ENCODE results near the gene AR.
"Not testable (repeated sequence)": the region's sequence is repeated elsewhere in the genome, so short reads cannot be mapped to it uniquely, and the experiment has no call there.

The AR gene

DNA sequence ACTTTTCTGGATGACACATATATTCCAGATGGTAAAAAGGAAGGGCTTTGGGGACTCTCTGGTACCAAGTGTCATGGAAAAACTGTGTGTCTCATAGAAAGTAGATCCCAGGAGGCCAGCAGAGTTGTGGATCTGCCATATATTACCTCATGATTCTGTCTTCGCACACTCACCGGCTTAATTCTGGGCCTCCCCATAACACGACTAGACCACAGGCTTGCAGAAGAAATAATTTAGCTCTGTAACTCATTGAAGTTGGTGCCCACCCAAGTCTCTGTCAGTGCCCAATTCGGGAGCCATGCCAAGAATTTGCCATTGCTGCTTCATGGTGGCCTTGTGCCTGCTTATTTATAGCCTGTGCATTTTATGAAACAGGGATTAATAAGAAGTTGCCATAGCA, 104.5 kb downstream of the AR start:
- no peak for DNase-seq

GRCh38 chrX:67651437-67652142, 107.8 kb downstream of the AR start:
- no peak for DNase-seq

- no peak for DNase-seq
These were observed 108.7 kb downstream of the AR start for GRCh38 chrX:67652543-67652942.

DNA sequence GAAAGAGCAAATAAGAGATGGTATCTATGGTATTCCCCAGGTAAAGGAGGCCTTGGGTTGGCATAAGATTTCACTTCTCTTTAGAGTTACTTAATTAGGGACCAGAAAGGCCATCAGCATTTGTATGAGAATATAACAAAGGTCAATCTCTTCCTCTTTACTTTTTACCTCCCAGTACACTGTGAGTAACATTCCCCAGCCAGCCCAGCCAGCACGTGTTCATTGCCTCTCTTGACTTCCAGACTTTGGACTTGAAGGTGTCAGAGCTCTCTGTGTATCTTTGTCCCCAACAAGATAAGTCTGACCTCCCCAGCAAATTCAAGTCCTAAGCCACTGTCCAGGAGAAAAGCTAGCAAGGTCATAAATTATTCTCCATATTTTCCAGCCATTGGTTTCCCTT, 110.5 kb downstream of the AR start:
- no peak for DNase-seq

- no peak for DNase-seq
These were observed 121.8 kb downstream of the AR start for GRCh38 chrX:67665583-67665982.

- DNase-seq: not testable (repeated sequence)
These were observed 126.9 kb downstream of the AR start for GRCh38 chrX:67670717-67671116.

DNA sequence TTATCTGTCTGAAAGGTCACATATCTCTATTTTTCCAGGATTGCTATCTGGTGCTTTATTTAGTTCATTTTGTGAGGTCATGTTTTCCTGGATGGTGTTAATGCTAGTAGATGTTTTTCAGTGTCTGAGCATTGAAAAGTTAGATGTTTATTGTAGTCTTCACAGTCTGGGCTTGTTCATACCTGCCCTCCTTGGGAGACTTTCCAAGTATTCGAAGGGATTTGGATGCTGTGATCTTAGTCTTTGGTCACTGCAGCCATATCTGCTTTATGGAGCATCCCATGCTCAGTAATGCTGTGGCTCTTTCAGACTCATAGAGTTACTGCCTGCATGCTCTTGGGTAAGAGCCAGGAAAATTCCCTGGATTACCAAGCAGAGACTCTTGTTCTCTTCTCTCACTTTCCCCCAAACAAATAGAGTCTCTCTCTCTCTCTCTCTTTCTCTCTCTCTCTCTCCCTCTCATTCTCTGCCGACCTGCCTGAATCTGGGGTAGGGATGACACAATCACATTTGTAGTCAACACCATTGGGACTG, 130.0 kb downstream of the AR start:
- DNase-seq: no peak

- DNase-seq: no peak
These were observed 130.9 kb downstream of the AR start for GRCh38 chrX:67674741-67675140.

DNA sequence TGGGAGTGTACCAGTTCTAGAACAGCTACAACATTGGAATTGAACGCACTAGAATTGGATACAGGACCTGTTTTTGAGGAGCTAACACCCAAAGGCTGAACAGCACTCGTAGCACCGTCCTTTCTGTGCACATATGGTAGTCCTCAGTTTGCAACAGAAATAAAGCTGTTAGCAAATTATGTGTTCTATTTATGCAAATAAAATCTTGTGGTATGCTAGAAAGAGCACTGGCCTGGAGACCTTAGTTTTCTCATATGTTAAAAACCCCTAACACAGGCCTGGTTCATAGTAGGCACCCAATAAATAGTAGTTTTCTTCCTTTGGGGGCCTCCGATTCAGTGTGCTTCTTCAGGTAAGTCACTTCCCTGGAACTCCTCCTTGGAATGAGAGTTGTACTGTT, 140.3 kb downstream of the AR start:
- DNase-seq: no peak

GRCh38 chrX:67692246-67692645, 148.4 kb downstream of the AR start:
- no peak for DNase-seq

DNA sequence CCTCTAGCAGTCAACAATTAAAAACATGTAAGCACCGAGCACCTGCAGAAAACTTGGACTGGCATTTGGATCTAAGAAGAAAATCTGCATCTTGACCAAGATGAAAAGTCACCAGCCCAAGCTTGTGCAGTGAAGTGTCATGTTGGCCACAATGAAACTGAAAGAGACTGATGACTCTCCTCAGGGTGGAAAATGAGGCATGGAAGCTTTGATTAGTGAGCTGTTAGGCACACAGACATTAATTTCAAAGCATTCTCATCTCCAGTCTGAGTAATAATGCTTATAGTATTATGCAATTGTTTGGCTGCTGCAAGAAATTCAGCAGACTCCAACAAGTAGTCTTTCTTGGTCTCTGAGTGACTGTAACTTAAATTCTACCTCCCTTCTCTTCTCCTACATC, 150.1 kb downstream of the AR start:
- no peak for DNase-seq

- DNase-seq: no peak
These were observed 153.6 kb downstream of the AR start for GRCh38 chrX:67697452-67697851.

- DNase-seq: no peak
These were observed 156.8 kb downstream of the AR start for GRCh38 chrX:67700602-67701001.

GRCh38 chrX:67714004-67714403, 170.2 kb downstream of the AR start:
- DNase-seq: no peak

DNA sequence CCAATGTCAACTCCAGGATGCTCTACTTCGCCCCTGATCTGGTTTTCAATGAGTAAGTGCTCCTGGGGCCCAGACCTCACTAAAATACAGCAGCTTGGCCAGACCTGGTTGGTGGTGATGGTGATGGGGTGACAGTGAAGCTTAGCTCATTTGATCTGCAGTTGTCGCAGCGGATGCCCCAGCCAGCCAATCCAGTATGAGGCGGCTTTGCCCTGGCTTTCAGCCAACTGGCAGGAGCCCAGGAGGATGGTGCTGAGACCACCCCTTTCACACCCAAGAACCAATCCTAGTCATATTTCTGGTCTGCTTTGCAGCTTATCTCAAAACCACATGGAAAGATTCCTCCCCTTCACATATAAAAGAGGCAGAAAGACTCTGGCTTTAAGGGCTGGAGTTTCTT, 173.8 kb downstream of the AR start:
- no peak for DNase-seq

GRCh38 chrX:67718926-67719325, 175.1 kb downstream of the AR start:
- DNase-seq: no peak

- DNase-seq: no peak
These were observed 176.5 kb downstream of the AR start for GRCh38 chrX:67720344-67720743.

DNA sequence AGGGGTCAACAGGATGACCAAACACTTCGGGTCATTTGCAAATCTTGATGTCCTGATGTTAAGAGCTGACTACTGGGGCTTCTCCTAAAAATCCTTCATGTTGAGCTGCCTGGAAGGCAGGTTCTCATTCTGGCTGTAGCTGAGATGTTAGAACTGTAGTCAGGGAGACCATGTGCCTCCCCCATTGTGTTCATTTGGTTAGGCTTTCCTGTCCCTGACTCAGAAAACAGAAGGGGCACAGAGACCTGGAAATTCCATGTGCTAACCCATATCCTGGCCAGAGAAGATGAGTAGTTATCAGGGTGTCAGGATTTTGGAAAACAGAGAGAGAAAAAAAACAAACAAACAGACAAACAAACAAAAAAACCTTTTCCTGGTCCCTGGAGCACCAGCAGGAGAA, 177.5 kb downstream of the AR start:
- no peak for DNase-seq

- no peak for DNase-seq
These were observed 179.9 kb downstream of the AR start for GRCh38 chrX:67723580-67724351.

- DNase-seq: no peak
These were observed 180.7 kb downstream of the AR start for GRCh38 chrX:67724359-67725110.

- no peak for DNase-seq
These were observed 181.7 kb downstream of the AR start for GRCh38 chrX:67725471-67725870.

GRCh38 chrX:67726018-67726417, 182.2 kb downstream of the AR start:
- DNase-seq: no peak

DNA sequence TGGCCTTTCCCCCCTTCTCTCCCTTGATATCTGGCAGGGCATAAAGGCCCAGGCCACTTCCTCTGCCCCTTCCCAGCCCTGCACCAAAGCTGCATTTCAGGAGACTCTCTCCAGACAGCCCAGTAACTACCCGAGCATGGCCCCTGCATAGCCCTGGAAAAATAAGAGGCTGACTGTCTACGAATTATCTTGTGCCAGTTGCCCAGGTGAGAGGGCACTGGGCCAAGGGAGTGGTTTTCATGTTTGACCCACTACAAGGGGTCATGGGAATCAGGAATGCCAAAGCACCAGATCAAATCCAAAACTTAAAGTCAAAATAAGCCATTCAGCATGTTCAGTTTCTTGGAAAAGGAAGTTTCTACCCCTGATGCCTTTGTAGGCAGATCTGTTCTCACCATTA, 183.8 kb downstream of the AR start:
- no peak for DNase-seq

- no peak for DNase-seq
These were observed 186.5 kb downstream of the AR start for GRCh38 chrX:67730296-67730695.
